GM18519 (cell line): ENCODE measurements around the gene FOXP2.
"Not testable (repeated sequence)": the region's sequence is repeated elsewhere in the genome, so short reads cannot be mapped to it uniquely, and the experiment has no call there.

Experiments used
- ATAC-seq: cut with Tn5 transposase; IDR thresholded peaks from one replicate; pipeline ENCODE4 v1.9.1; 2021; ENCODE audit warnings: mild to moderate bottlenecking, moderate library complexity; ENCODE audit not compliant: unreplicated experiment, low FRiP score

Gene FOXP2

GRCh38 chr7:114414156-114415063, at the start of gene FOXP2:
Gene FOXP2 (plus strand): TSS chr7:114414815. CDS start chr7:114426512, 11,697 bp downstream.
- no peak for ATAC-seq

GRCh38 chr7:114365791-114366190, 48.8 kb upstream of the FOXP2 start:
- ATAC-seq: no peak

GRCh38 chr7:114368492-114368891, 46.1 kb upstream of the FOXP2 start:
- ATAC-seq: no peak

- no peak for ATAC-seq
These were observed 45.3 kb upstream of the FOXP2 start for GRCh38 chr7:114369294-114369693.

- ATAC-seq: no peak
These were observed 42.0 kb upstream of the FOXP2 start for GRCh38 chr7:114372619-114373018.

- no peak for ATAC-seq
These were observed 38.7 kb upstream of the FOXP2 start for GRCh38 chr7:114375907-114376306.

GRCh38 chr7:114383946-114384345, 30.7 kb upstream of the FOXP2 start:
- ATAC-seq: not testable (repeated sequence)

- ATAC-seq: not testable (repeated sequence)
These were observed 30.3 kb upstream of the FOXP2 start for GRCh38 chr7:114384346-114384745.

GRCh38 chr7:114388021-114388420, 26.6 kb upstream of the FOXP2 start:
- ATAC-seq: no peak

GRCh38 chr7:114392686-114393085, 21.9 kb upstream of the FOXP2 start:
- no peak for ATAC-seq

- ATAC-seq: no peak
These were observed 11.6 kb upstream of the FOXP2 start for GRCh38 chr7:114402876-114403635.

- peak; percentile 91 for ATAC-seq
These were observed 9.2 kb upstream of the FOXP2 start for GRCh38 chr7:114405427-114405826.

GRCh38 chr7:114409750-114410149, 4.9 kb upstream of the FOXP2 start:
- ATAC-seq: no peak

- no peak for ATAC-seq
These were observed 2.1 kb upstream of the FOXP2 start for GRCh38 chr7:114412548-114412947.

- no peak for ATAC-seq
These were observed 857 bp upstream of the FOXP2 start for GRCh38 chr7:114413761-114414155.

- no peak for ATAC-seq
These were observed 712 bp downstream of the FOXP2 start for GRCh38 chr7:114415064-114415989.

GRCh38 chr7:114416129-114416990, 1.7 kb downstream of the FOXP2 start:
- no peak for ATAC-seq

- ATAC-seq: no peak
These were observed 2.7 kb downstream of the FOXP2 start for GRCh38 chr7:114417290-114417689.

- ATAC-seq: no peak
These were observed 3.5 kb downstream of the FOXP2 start for GRCh38 chr7:114418117-114418516.
